ENCODE data around the gene MYO5A. TPM values are rescaled to one million over a fixed set of nuclear protein-coding genes. Genes with fewer than 3 reads are reported as not detected.
"Not testable (repeated sequence)": the region's sequence is repeated elsewhere in the genome, so short reads cannot be mapped to it uniquely, and the experiment has no call there.

MYO5A gene
- total RNA-seq, 2 experiments from 2014 or later = 22.5 TPM

GRCh38 chr15:52288051-52288942, 240.4 kb downstream of the MYO5A start:
- Mint-ChIP-seq H3K9me3 (ENCODE audit: low read depth) (no peaks in the 10 kb centered on the region), H3K27ac (no peak overlapping the region), H3K4me1 (peaks cover 2% of the 10 kb centered on the region), H3K4me3 (no peak overlapping the region), H3K36me3 (ENCODE audit: low read depth) (no peaks in the 10 kb centered on the region), H3K27me3 (peaks cover 8% of the 10 kb centered on the region)
- no peak for ATAC-seq
- no peak for DNase-seq
- CTCF ChIA-PET = interaction anchor here (0.6 to 2.5 kb wide), 2 partner anchors 11 to 31 kb away, joined by 3 to 8 read pairs; no protein-coding TSS in a partner anchor
- intact Hi-C loops (cut with DNase I, micrococcal nuclease) = no loop called here
- POLR2A ChIA-PET = no interaction called here

GRCh38 chr15:52287114-52287513, 241.6 kb downstream of the MYO5A start:
- no peaks in the 10 kb centered on the region for H3K9me3 Mint-ChIP-seq (ENCODE audit: low read depth)
- intact Hi-C loops (cut with DNase I, micrococcal nuclease) = no loop called here
- DNase-seq (no peak), ATAC-seq (no peak)
- H3K27me3 Mint-ChIP-seq = no peaks in the 10 kb centered on the region
- CTCF ChIA-PET = interaction anchor here (2.5 kb wide), 1 partner anchor 30 kb away, joined by 8 read pairs; no protein-coding TSS in a partner anchor
- peaks cover 2% of the 10 kb centered on the region for H3K4me1 Mint-ChIP-seq
- POLR2A ChIA-PET = no interaction called here
- no peaks in the 10 kb centered on the region for H3K36me3 Mint-ChIP-seq (ENCODE audit: low read depth)
- H3K4me3 Mint-ChIP-seq = no peak overlapping the region
- H3K27ac Mint-ChIP-seq = no peak overlapping the region

DNA sequence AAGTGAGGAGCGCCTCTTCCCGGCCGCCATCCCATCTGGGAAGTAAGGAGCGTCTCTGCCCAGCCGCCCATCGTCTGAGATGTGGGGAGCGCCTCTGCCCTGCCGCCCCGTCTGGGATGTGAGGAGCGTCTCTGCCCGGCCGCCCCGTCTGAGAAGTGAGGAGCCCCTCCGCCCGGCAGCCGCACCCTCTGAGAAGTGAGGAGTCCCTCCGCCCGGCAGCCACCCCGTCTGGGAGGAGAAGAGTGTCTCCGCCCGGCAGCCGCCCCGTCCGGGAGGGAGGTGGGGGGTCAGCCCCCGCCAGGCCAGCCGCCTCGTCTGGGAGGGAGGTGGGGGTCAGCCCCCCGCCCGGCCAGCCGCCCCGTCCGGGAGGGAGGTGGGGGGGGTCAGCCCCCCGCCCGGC, 242.7 kb downstream of the MYO5A start:
- POLR2A ChIA-PET; DNase-seq; intact Hi-C loops (cut with DNase I, micrococcal nuclease); H3K36me3 Mint-ChIP-seq (ENCODE audit: low read depth); ATAC-seq; H3K27me3 Mint-ChIP-seq; H3K9me3 Mint-ChIP-seq (ENCODE audit: low read depth); CTCF ChIA-PET; H3K4me3 Mint-ChIP-seq; H3K27ac Mint-ChIP-seq; H3K4me1 Mint-ChIP-seq: not testable (repeated sequence)

- H3K27ac Mint-ChIP-seq = no peak overlapping the region
- POLR2A ChIA-PET = no interaction called here
- CTCF ChIA-PET = no interaction called here
- intact Hi-C loops (cut with DNase I, micrococcal nuclease) = no loop called here
- ATAC-seq = peak; percentile 90
- H3K9me3 Mint-ChIP-seq (ENCODE audit: low read depth) = no peaks in the 10 kb centered on the region
- H3K27me3 Mint-ChIP-seq = no peaks in the 10 kb centered on the region
- DNase-seq = peak; percentile 30
- H3K4me1 Mint-ChIP-seq = no peaks in the 10 kb centered on the region
- H3K36me3 Mint-ChIP-seq (ENCODE audit: low read depth) = no peaks in the 10 kb centered on the region
- no peak overlapping the region for H3K4me3 Mint-ChIP-seq
Measured at GRCh38 chr15:52284164-52284563, 244.5 kb downstream of the MYO5A start.

DNA sequence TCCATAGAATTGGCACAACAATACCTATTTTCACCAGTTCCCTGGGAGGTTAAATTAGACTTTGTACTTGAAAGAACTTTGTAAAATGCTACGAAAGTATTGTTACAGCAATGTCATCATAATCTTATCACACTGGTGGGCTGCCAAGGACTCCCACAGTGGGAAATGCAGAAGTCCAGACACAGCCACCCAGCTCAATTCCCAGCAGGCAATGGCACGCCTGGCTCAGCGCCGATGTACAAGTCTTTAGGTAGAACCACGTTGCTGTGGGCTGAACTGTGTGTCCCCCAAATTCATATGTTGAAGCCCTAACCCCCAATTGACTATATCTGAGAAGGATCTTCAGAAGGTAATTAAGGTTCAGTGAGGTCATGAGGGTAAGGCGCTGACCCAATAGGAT, 245.4 kb downstream of the MYO5A start:
- no peak overlapping the region for H3K4me3 Mint-ChIP-seq
- no peaks in the 10 kb centered on the region for H3K4me1 Mint-ChIP-seq
- H3K9me3 Mint-ChIP-seq (ENCODE audit: low read depth) = no peaks in the 10 kb centered on the region
- CTCF ChIA-PET = no interaction called here
- no peak overlapping the region for H3K27ac Mint-ChIP-seq
- H3K27me3 Mint-ChIP-seq = no peaks in the 10 kb centered on the region
- intact Hi-C loops (cut with DNase I, micrococcal nuclease) = no loop called here
- no peak for DNase-seq
- no peaks in the 10 kb centered on the region for H3K36me3 Mint-ChIP-seq (ENCODE audit: low read depth)
- ATAC-seq = no peak
- POLR2A ChIA-PET = no interaction called here

DNA sequence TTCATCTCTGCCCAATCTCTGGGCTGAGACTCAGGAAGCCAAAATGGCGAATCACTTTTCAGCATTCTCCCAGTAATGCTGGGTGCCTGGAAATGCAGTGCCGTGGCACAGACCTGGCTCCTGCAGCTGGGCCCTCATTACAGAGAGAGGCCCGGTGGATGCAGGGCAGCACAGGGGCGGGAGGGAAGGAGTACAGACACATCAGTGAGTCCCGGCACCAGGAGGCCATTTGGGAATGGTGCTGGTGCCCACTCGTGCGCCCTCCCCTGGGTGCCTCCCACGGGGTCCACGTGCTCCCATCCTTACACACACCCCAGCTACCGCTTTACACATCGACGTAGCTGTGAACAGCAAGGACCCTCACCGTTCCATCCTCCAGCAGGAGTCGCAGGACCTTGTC, 246.3 kb downstream of the MYO5A start:
- H3K4me3 Mint-ChIP-seq = no peak overlapping the region
- no peaks in the 10 kb centered on the region for H3K36me3 Mint-ChIP-seq (ENCODE audit: low read depth)
- no peak overlapping the region for H3K27ac Mint-ChIP-seq
- H3K4me1 Mint-ChIP-seq = no peaks in the 10 kb centered on the region
- ATAC-seq (no peak), DNase-seq (no peak)
- intact Hi-C loops (cut with DNase I, micrococcal nuclease) = no loop called here
- H3K9me3 Mint-ChIP-seq (ENCODE audit: low read depth) = no peaks in the 10 kb centered on the region
- ChIA-PET CTCF (no interaction called here), POLR2A (no interaction called here)
- no peaks in the 10 kb centered on the region for H3K27me3 Mint-ChIP-seq

- ATAC-seq (no peak), DNase-seq (no peak)
- ChIA-PET POLR2A (no interaction called here), CTCF (no interaction called here)
- no peaks in the 10 kb centered on the region for H3K27me3 Mint-ChIP-seq
- intact Hi-C loops (cut with DNase I, micrococcal nuclease) = no loop called here
- H3K9me3 Mint-ChIP-seq (ENCODE audit: low read depth) = no peaks in the 10 kb centered on the region
- no peak overlapping the region for H3K4me3 Mint-ChIP-seq
- H3K36me3 Mint-ChIP-seq (ENCODE audit: low read depth) = no peaks in the 10 kb centered on the region
- no peaks in the 10 kb centered on the region for H3K4me1 Mint-ChIP-seq
- H3K27ac Mint-ChIP-seq = no peak overlapping the region
Measured at GRCh38 chr15:52281085-52282035, 247.3 kb downstream of the MYO5A start.

DNA sequence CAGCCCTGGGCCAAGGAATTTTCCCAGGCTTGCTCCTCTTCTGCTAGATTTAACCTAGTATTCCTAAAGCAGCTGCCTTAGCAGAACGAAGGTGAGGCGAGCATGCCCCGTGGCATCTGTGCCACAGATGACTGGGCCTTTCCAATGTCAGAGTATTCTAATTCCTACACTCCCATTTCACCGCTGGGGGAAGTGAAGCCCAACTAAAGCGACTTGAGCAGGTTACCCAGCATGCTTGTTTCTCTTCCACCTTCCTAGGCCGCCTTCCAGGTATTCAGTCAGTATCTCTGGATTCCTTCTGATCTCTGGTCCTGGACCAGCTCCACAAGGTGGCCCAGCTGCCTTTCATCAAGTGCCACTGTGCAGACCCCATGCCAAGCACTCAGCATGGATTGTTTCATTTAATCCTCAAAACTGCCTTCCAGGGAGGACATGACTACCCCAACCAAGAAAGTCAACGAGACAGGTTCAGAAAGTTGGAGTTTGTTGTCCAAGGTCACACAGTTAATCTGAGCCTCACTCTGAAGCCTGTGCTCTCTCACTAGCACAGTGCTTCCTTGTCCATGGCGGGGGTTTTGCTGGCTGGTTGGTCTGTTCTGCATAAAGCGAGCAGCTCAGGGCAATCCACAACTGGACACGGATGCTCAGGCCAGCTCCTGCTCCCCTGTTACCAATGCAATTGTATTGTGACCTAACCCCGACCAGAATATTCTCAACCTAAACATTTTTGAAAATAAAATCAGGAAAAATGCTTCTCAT, 248.2 kb downstream of the MYO5A start:
- no peak overlapping the region for H3K27ac Mint-ChIP-seq
- no peaks in the 10 kb centered on the region for H3K4me1 Mint-ChIP-seq
- ChIA-PET CTCF (interaction anchor here (0.5 to 3.0 kb wide), 2 partner anchors 24 to 448 kb away, joined by 3 to 13 read pairs; no protein-coding TSS in a partner anchor), POLR2A (interaction anchor here (1.3 kb wide), 1 partner anchor 19 kb away, joined by 3 read pairs; no protein-coding TSS in a partner anchor)
- intact Hi-C loops (cut with DNase I, micrococcal nuclease) = no loop called here
- H3K27me3 Mint-ChIP-seq = no peaks in the 10 kb centered on the region
- H3K36me3 Mint-ChIP-seq (ENCODE audit: low read depth) = no peaks in the 10 kb centered on the region
- no peaks in the 10 kb centered on the region for H3K9me3 Mint-ChIP-seq (ENCODE audit: low read depth)
- ATAC-seq (no peak), DNase-seq (no peak)
- no peak overlapping the region for H3K4me3 Mint-ChIP-seq

GRCh38 chr15:52278636-52279367, 249.9 kb downstream of the MYO5A start:
- POLR2A ChIA-PET = no interaction called here
- intact Hi-C loops (cut with DNase I, micrococcal nuclease) = no loop called here
- H3K4me3 Mint-ChIP-seq = no peak overlapping the region
- no peaks in the 10 kb centered on the region for H3K9me3 Mint-ChIP-seq (ENCODE audit: low read depth)
- CTCF ChIA-PET = interaction anchor here (0.6 to 3.0 kb wide), 3 partner anchors 22 to 505 kb away, joined by 3 to 13 read pairs (median 5); no protein-coding TSS in a partner anchor
- DNase-seq (no peak), ATAC-seq (no peak)
- no peak overlapping the region for H3K27ac Mint-ChIP-seq
- H3K27me3 Mint-ChIP-seq = no peaks in the 10 kb centered on the region
- H3K4me1 Mint-ChIP-seq = no peaks in the 10 kb centered on the region
- no peaks in the 10 kb centered on the region for H3K36me3 Mint-ChIP-seq (ENCODE audit: low read depth)

- Mint-ChIP-seq H3K9me3 (ENCODE audit: low read depth) (no peaks in the 10 kb centered on the region), H3K27me3 (no peaks in the 10 kb centered on the region), H3K4me3 (no peak overlapping the region), H3K27ac (no peak overlapping the region), H3K36me3 (ENCODE audit: low read depth) (no peaks in the 10 kb centered on the region), H3K4me1 (no peaks in the 10 kb centered on the region)
- CTCF ChIA-PET = interaction anchor here (3.0 kb wide), 1 partner anchor 22 kb away, joined by 13 read pairs; no protein-coding TSS in a partner anchor
- intact Hi-C loops (cut with DNase I, micrococcal nuclease) = no loop called here
- no peak for ATAC-seq
- DNase-seq = no peak
- POLR2A ChIA-PET = no interaction called here
Measured at GRCh38 chr15:52278135-52278534, 250.5 kb downstream of the MYO5A start.
